OCI-LY3 (cell line): Measurements from ENCODE around the gene PTPRN2.

Experiments used
- H2AFZ ChIP-seq: fragments of 200-600, 300-600 bp; shearing (Covaris generic); 2 replicates; pipeline ENCODE4 v1.6.0; 2014; ENCODE audit warnings: antibody characterized with exemption, low read depth, low read length
- H3K27ac ChIP-seq: fragments of 200-600, 300-600 bp; sonication (generic); 2 replicates; pipeline ENCODE4 v1.5.1; 2014; ENCODE audit warnings: mild to moderate bottlenecking, low read length, moderate library complexity, mixed read lengths
- H3K27me3 ChIP-seq: fragments of 200-600, 300-600 bp; sonication (generic); 2 replicates; pipeline ENCODE4 v1.6.1; 2014; ENCODE audit warnings: low read depth, low read length, mixed read lengths
- H3K36me3 ChIP-seq: fragments of 200-600, 300-600 bp; sonication (generic); replicated peaks from 2 replicates; pipeline ENCODE3; 2014; ENCODE audit warnings: low read depth, low read length, mixed read lengths
- H3K4me1 ChIP-seq: fragments of 300-600, 200-600 bp; sonication (generic); 2 replicates; pipeline ENCODE4 v1.6.1; 2014; ENCODE audit warnings: low read length, mixed read lengths
- H3K4me2 ChIP-seq: fragments of 200-600, 300-600 bp; sonication (generic); 2 replicates; pipeline ENCODE4 v1.6.1; 2014; ENCODE audit warnings: low read length, mixed read lengths
- H3K4me3 ChIP-seq: fragments of 300-600, 200-600 bp; sonication (generic); 2 replicates; pipeline ENCODE4 v1.5.1; 2014; ENCODE audit warnings: antibody characterized with exemption, mild to moderate bottlenecking, low read length, moderate library complexity
- H3K79me2 ChIP-seq: fragments of 300-600, 200-600 bp; shearing (Covaris generic); 2 replicates; pipeline ENCODE4 v1.6.1; 2014; ENCODE audit warnings: mild to moderate bottlenecking, low read length, mixed read lengths
- H3K9ac ChIP-seq: fragments of 300-600, 200-600 bp; shearing (Covaris generic); 2 replicates; pipeline ENCODE4 v1.6.0; 2014; ENCODE audit warnings: mild to moderate bottlenecking, low read length, moderate library complexity
- H3K9me3 ChIP-seq: fragments of 200-600, 300-600 bp; shearing (Covaris generic); 2 replicates; pipeline ENCODE4 v1.6.1; 2014; ENCODE audit warnings: low read length, mixed read lengths; ENCODE audit not compliant: insufficient read depth
- H4K20me1 ChIP-seq: fragments of 200-600, 300-600 bp; sonication (generic); 2 replicates; pipeline ENCODE4 v1.6.1; 2016; ENCODE audit warnings: low read length, mixed read lengths; ENCODE audit not compliant: insufficient read depth
- EZH2phosphoT487 ChIP-seq: fragments of 200-600 bp; shearing (Covaris generic); IDR thresholded peaks from 2 replicates; pipeline ENCODE4 v1.6.1; 2018; ENCODE audit warnings: antibody characterized with exemption, mixed run types, low read depth
- TF ChIP-seq, protein P1 (sequence below): fragments of 200-600, 300-600 bp; sonication (generic); IDR thresholded peaks from 2 replicates; pipeline ENCODE4 v1.5.1; 2014; ENCODE audit warnings: antibody characterized with exemption, low read length, low read depth

PTPRN2 gene

DNA sequence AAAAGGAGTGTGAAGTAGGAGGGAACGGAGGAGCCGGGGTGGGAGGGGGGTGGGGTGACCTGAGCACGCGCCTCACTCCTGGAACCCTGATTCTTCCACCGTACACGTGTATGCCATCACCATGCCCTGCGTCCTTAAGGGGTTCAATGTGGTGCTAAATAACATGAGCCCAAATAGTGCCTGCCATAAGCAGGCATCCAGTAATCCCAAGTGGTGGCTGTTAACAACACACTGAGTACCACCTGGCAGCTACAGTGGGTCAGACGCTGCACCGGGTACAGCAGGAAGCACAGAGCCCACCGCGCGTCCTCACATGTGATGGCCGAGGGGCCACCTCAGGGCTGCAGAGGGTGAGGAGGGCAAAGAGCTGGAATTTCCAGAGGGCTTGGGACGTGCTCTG lies 81.9 kb downstream of the PTPRN2 start:
- Histone ChIP-seq H3K27me3 (no peaks in the 10 kb centered on the region), H3K36me3 (no peaks in the 10 kb centered on the region), H3K27ac (no peak overlapping the region), H3K9me3 (no peaks in the 10 kb centered on the region), H3K4me3 (no peak overlapping the region), H3K4me2 (no peak overlapping the region), H2AFZ (no peak overlapping the region), H3K4me1 (no peaks in the 10 kb centered on the region), H3K9ac (no peak overlapping the region), H4K20me1 (no peaks in the 10 kb centered on the region), H3K79me2 (no peaks in the 10 kb centered on the region)
- TF ChIP-seq EZH2phosphoT487 = no peak
- TF ChIP-seq, protein P1, sequence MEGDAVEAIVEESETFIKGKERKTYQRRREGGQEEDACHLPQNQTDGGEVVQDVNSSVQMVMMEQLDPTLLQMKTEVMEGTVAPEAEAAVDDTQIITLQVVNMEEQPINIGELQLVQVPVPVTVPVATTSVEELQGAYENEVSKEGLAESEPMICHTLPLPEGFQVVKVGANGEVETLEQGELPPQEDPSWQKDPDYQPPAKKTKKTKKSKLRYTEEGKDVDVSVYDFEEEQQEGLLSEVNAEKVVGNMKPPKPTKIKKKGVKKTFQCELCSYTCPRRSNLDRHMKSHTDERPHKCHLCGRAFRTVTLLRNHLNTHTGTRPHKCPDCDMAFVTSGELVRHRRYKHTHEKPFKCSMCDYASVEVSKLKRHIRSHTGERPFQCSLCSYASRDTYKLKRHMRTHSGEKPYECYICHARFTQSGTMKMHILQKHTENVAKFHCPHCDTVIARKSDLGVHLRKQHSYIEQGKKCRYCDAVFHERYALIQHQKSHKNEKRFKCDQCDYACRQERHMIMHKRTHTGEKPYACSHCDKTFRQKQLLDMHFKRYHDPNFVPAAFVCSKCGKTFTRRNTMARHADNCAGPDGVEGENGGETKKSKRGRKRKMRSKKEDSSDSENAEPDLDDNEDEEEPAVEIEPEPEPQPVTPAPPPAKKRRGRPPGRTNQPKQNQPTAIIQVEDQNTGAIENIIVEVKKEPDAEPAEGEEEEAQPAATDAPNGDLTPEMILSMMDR = no peak

DNA sequence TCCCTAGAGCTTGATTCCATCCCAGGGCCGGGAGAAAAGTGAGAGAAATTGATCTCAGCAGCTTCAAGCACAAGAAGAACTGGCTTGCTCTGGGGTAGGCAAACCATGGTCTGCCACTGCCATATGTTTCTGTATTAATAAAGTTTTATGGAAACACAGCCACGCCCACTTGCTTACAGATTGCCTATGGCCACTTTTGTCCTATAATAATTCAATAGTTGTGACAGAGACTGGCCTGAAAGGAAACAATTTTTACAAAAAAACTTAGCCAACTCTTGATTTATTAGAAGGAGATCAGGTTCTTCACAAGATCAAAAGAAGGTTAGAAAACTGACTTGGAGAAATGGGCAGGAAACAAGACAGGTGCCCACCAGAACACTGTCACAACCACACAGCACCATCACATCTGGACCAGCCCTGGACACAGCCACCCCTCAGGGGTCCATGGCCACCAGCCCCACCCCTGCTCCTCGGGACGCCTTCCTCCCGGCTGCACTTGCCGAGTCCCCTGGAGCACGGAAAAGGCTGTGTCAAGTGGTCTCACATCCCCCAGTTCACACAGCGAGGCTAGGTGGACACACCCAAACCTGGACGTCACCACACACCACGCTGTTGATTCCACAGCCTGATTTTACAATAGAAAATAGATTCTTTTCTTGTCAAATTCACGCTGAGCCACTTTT lies 85.4 kb downstream of the PTPRN2 start:
- H3K27me3 ChIP-seq = no peaks in the 10 kb centered on the region
- H3K36me3 ChIP-seq = no peaks in the 10 kb centered on the region
- H4K20me1 ChIP-seq = no peaks in the 10 kb centered on the region
- no peak overlapping the region for H3K4me3 ChIP-seq
- H3K27ac ChIP-seq = no peak overlapping the region
- H3K79me2 ChIP-seq = no peaks in the 10 kb centered on the region
- H2AFZ ChIP-seq = no peak overlapping the region
- no peaks in the 10 kb centered on the region for H3K4me1 ChIP-seq
- H3K9ac ChIP-seq = no peak overlapping the region
- no peaks in the 10 kb centered on the region; the same call in 1 of the 2 replicates for H3K9me3 ChIP-seq
- no peak overlapping the region for H3K4me2 ChIP-seq
- TF ChIP-seq, protein P1 = no peak
- no peak for TF ChIP-seq EZH2phosphoT487

DNA sequence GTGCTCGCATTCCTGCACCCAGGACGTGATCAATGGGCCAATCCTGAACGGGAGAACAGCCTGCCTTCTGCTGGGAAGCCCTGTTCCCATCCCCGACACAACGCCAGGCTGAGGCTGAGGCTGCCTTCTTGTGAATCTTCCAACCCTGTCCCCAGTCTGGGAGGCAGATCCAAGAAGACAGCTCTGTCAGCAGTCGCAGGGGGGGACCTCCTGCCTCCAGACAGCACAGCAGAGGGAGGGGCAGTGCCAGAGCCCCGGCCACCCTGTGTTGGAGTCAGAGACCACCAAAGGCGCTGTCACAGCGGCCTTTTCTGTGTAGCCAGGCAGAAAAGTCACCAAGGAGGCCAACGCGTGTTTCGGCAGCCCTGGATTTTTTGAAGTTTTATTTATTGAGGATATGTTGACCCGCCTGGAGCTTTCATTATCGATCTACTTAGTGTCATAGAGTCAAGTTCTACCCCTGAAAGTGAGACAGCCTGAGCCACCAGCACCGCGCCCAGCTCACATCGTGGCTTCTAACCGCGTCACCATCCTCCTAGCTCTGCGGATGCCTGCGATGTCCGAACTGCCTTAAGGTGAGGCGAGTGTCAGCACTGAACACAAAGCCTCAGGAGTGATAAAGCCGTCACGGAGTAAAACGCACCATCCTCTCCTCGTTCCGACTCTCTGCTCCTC lies 86.1 kb downstream of the PTPRN2 start:
- Histone ChIP-seq H3K79me2 (no peaks in the 10 kb centered on the region), H3K9ac (no peak overlapping the region), H3K9me3 (no peaks in the 10 kb centered on the region; the same call in 1 of the 2 replicates), H4K20me1 (no peaks in the 10 kb centered on the region), H3K4me3 (no peak overlapping the region), H3K36me3 (no peaks in the 10 kb centered on the region), H3K4me1 (no peaks in the 10 kb centered on the region), H3K4me2 (no peak overlapping the region), H3K27me3 (no peaks in the 10 kb centered on the region), H2AFZ (no peak overlapping the region), H3K27ac (no peak overlapping the region)
- TF ChIP-seq, protein P1 = no peak
- TF ChIP-seq EZH2phosphoT487 = no peak

DNA sequence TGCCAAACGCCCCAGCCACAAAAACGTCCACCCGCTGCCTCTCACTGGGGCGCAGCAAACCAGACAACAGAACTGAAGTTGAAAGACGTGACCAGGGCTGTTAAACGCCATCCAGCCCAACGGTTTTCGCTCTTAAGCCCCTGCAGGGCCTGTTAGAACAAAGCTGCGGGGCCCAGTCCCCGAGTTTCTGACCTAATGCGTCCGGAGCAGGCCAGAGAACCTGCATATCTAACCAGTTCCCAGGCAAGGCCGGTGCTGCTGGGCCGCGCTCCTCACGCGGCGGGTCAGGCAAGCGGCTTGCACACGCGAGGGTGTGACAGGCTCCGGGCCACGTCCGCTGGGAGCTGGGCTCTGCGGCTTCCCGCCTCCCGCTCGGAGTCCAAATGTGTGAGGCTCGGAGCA lies 87.0 kb downstream of the PTPRN2 start:
- Histone ChIP-seq H3K79me2 (no peaks in the 10 kb centered on the region), H3K27ac (no peak overlapping the region), H3K9ac (no peak overlapping the region), H3K27me3 (0 out of 2 replicates have a peak, but pooled peaks cover 1% of the 10 kb centered on the region), H3K4me3 (no peak overlapping the region), H3K9me3 (no peaks in the 10 kb centered on the region; the same call in 1 of the 2 replicates), H3K36me3 (no peaks in the 10 kb centered on the region), H4K20me1 (no peaks in the 10 kb centered on the region), H2AFZ (no peak overlapping the region), H3K4me2 (no peak overlapping the region), H3K4me1 (no peaks in the 10 kb centered on the region)
- TF ChIP-seq, protein P1 = no peak
- TF ChIP-seq EZH2phosphoT487 = no peak
